Endothelial cell of umbilical vein (primary cell): Measurements from ENCODE around the gene ATXN10.

ENCODE experiments used
- CTCF ChIP-seq, 2 donors: IDR thresholded peaks; 1 replicate in 1 of 2; 2 replicates in 1 of 2; pipeline ENCODE4 v1.5.1; 2011; ENCODE audit warnings: low read length in 2 of 2, mild to moderate bottlenecking in 2 of 2, moderate library complexity in 2 of 2, control low read depth in 1 of 2, inconsistent platforms in 1 of 2, low read depth in 1 of 2; ENCODE audit not compliant: insufficient read depth in 1 of 2; ENCODE audit errors: extremely low read depth in 1 of 2
- EZH2 ChIP-seq: IDR thresholded peaks from 2 replicates; pipeline ENCODE4 v1.6.1; 2012; ENCODE audit warnings: borderline replicate concordance, low read depth, mild to moderate bottlenecking, moderate library complexity, low read length, inconsistent platforms; ENCODE audit not compliant: severe bottlenecking
- FOS ChIP-seq: IDR thresholded peaks from 2 replicates; pipeline ENCODE4 v1.6.1; 2011; ENCODE audit warnings: mild to moderate bottlenecking, low read length, moderate library complexity, borderline replicate concordance; ENCODE audit not compliant: insufficient read depth
- JUN ChIP-seq: IDR thresholded peaks from 2 replicates; pipeline ENCODE4 v1.6.1; 2011; ENCODE audit warnings: borderline replicate concordance, low read depth; ENCODE audit not compliant: insufficient read length, insufficient read depth
- MAX ChIP-seq: IDR thresholded peaks from 2 replicates; pipeline ENCODE4 v1.6.1; 2011; ENCODE audit not compliant: insufficient read depth, insufficient read length
- POLR2A ChIP-seq: IDR thresholded peaks from 2 replicates; pipeline ENCODE4 v1.6.1; 2012; ENCODE audit warnings: low read depth, mild to moderate bottlenecking, control low read depth, low read length
- POLR2AphosphoS5 ChIP-seq: IDR thresholded peaks from 2 replicates; pipeline ENCODE4 v1.6.1; 2012; ENCODE audit warnings: low read depth, mild to moderate bottlenecking, control low read depth, low read length, moderate library complexity; ENCODE audit not compliant: insufficient read depth

GRCh38 chr22:45845076-45845487, 173.4 kb downstream of the ATXN10 start:
- TF ChIP-seq POLR2A, result no peak
- TF ChIP-seq CTCF (IDR thresholded peaks at IDR 0.05; ENCODE audit: extremely low read depth in 1 of 2, insufficient read depth in 1 of 2, low read depth in 1 of 2, low read length in 2 of 2), result no peak
- TF ChIP-seq EZH2, result no peak
- no peak for TF ChIP-seq POLR2AphosphoS5
- TF ChIP-seq MAX, result no peak
- no peak for TF ChIP-seq JUN
- TF ChIP-seq FOS, result no peak
